Esophagus muscularis mucosa (tissue), 4 donors: ENCODE results near the gene GBX2. TPM values are rescaled to one million over a fixed set of nuclear protein-coding genes. Genes with fewer than 3 reads are reported as not detected.

ENCODE experiments used
- DNase-seq: peaks from one replicate; pipeline ENCODE4 v3.0.0-alpha.2; 2017; ENCODE audit errors: extremely low spot score
- H3K27ac ChIP-seq, 4 donors: fragments of 200-600 bp; sonication (generic); replicated peaks in 1 of 4; 1 replicate in 3 of 4; 2 replicates in 1 of 4; pipeline ENCODE4 v1.5.1; 2016 to 2019; ENCODE audit warnings: mild to moderate bottlenecking in 1 of 4
- H3K27me3 ChIP-seq, 4 donors: fragments of 200-600 bp; sonication (generic); one replicate each; pipeline versions ENCODE4 v1.5.1 to v1.6.0; 2016 to 2019
- H3K36me3 ChIP-seq, 4 donors: fragments of 200-600 bp; sonication (generic); one replicate each; pipeline ENCODE4 v1.5.1; 2016 to 2019
- H3K4me1 ChIP-seq, 4 donors: fragments of 200-600 bp; sonication (generic); one replicate each; pipeline ENCODE4 v1.5.1; 2016 to 2019
- H3K4me3 ChIP-seq, 4 donors: fragments of 200-600 bp; sonication (generic); 1 replicate in 2 of 4; 2 replicates in 2 of 4; pipeline ENCODE4 v1.5.1; 2016 to 2019; ENCODE audit warnings: mild to moderate bottlenecking in 4 of 4, moderate library complexity in 1 of 4
- H3K9me3 ChIP-seq, 4 donors: fragments of 200-600 bp; sonication (generic); 1 replicate in 3 of 4; 2 replicates in 1 of 4; pipeline ENCODE4 v1.5.1; 2016 to 2019
- EP300 ChIP-seq: sonication (generic); formaldehyde crosslinking; IDR thresholded peaks from one replicate; pipeline ENCODE4 v1.6.1; 2017; ENCODE audit warnings: antibody characterized with exemption
- POLR2A ChIP-seq: fragments of 450-650 bp; IDR thresholded peaks from one replicate; pipeline ENCODE4 v1.6.1; 2017; ENCODE audit warnings: antibody characterized with exemption, moderate library complexity, mild to moderate bottlenecking, low read depth
- POLR2AphosphoS5 ChIP-seq, 2 donors: sonication (generic); formaldehyde crosslinking; IDR thresholded peaks; one replicate each; pipeline ENCODE4 v1.6.1; 2017; ENCODE audit warnings: antibody characterized with exemption in 2 of 2
- WGBS: methylation state at CpG from one replicate; pipeline ENCODE4 v1.1.5; 2018; 5-methylcytosine and 5-hydroxymethylcytosine counted together
- intact Hi-C: fragments of 100-400 bp; cut with DNase I; formaldehyde crosslinking; loops from one replicate; pipeline ENCODE4 v1.15.1; 2023
- total RNA-seq, 4 donors: library from RNA; depleted of rRNA; stranded (reverse); fragments of >200 nt; gene quantifications; one replicate each; pipeline versions ENCODE4 v1.1.0 to v1.2.1, GENCODE V29; 2016
- TF ChIP-seq, protein P1 (sequence below), 3 experiments: fragments of 200-600 bp in 2 of 3; fragments of 450-650 bp in 1 of 3; sonication (generic) in 2 of 3; IDR thresholded peaks; one replicate each; pipeline ENCODE4 v1.5.1; 2017 to 2019; ENCODE audit warnings: antibody characterized with exemption in 3 of 3, mild to moderate bottlenecking in 2 of 3, moderate library complexity in 1 of 3

The GBX2 gene
- total RNA-seq, 4 donors from 2014 or later = not detected

DNA sequence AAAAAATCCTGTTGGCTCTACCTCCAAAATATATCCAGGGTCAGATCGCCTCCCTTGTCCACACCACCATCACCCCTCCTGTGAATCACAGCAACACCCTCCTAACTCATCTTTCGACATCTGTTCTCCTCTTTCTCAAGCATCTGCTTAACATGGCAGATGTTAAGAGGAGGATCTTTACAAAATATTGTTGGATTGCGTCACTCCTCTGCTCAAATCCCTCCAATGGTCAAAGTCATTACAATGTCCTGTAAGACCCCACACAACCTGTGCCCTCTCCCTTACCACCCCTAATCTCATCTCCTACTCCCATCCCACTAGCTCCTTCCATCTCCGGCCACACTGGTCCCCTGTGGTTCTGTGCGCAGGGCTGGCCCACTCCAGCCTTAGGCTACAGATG, 36.8 kb upstream of the GBX2 start:
- Histone ChIP-seq H3K36me3 (no peaks in the 10 kb centered on the region), H3K4me1 (no peaks in the 10 kb centered on the region), H3K27me3 (peaks cover 0 to 36% (median 0%) of the 10 kb centered on the region in 4 donors), H3K27ac (no peak overlapping the region), H3K4me3 (no peak overlapping the region), H3K9me3 (peaks cover 0 to 21% (median 17%) of the 10 kb centered on the region in 4 donors)
- DNase-seq = no peak
- WGBS = 84% methylated on average over 5 of the region's 5 CpGs
- no peak for TF ChIP-seq POLR2A
- intact Hi-C loops = no loop called here

DNA sequence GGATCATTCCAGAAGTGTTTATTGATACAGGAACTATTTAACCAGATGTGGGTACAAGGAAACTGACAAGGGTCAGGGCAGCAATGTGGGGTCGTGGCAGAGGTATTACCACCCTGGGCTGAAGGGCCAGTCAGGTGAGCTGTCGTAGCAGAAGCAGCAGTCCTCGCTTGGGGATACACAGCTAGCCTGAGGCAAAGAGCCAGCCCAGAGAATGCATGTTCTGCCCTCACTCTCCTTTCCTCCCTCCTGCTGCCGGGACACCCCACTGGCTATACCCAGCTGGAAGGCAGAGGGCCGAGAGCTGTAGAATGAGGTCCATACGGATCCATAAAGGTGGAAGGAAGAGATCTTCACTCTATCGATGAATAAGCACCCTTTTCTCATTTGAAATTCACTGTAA, 32.2 kb upstream of the GBX2 start:
- no peaks in the 10 kb centered on the region for H3K36me3 ChIP-seq
- peaks cover 0 to 19% (median 0%) of the 10 kb centered on the region in 4 donors for H3K27me3 ChIP-seq
- WGBS = 55% methylated on average over 7 of the region's 7 CpGs
- H3K4me3 ChIP-seq = no peak overlapping the region
- TF ChIP-seq EP300 (no peak), POLR2A (no peak), POLR2AphosphoS5 (IDR thresholded peaks at IDR 0.05) (no peak)
- TF ChIP-seq, protein P1, sequence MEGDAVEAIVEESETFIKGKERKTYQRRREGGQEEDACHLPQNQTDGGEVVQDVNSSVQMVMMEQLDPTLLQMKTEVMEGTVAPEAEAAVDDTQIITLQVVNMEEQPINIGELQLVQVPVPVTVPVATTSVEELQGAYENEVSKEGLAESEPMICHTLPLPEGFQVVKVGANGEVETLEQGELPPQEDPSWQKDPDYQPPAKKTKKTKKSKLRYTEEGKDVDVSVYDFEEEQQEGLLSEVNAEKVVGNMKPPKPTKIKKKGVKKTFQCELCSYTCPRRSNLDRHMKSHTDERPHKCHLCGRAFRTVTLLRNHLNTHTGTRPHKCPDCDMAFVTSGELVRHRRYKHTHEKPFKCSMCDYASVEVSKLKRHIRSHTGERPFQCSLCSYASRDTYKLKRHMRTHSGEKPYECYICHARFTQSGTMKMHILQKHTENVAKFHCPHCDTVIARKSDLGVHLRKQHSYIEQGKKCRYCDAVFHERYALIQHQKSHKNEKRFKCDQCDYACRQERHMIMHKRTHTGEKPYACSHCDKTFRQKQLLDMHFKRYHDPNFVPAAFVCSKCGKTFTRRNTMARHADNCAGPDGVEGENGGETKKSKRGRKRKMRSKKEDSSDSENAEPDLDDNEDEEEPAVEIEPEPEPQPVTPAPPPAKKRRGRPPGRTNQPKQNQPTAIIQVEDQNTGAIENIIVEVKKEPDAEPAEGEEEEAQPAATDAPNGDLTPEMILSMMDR (IDR thresholded peaks at IDR 0.05) = no peak
- DNase-seq = no peak
- intact Hi-C loops = no loop called here
- H3K9me3 ChIP-seq = peaks cover 0 to 7% (median 6%) of the 10 kb centered on the region in 4 donors
- H3K27ac ChIP-seq = no peak overlapping the region
- no peaks in the 10 kb centered on the region for H3K4me1 ChIP-seq

DNA sequence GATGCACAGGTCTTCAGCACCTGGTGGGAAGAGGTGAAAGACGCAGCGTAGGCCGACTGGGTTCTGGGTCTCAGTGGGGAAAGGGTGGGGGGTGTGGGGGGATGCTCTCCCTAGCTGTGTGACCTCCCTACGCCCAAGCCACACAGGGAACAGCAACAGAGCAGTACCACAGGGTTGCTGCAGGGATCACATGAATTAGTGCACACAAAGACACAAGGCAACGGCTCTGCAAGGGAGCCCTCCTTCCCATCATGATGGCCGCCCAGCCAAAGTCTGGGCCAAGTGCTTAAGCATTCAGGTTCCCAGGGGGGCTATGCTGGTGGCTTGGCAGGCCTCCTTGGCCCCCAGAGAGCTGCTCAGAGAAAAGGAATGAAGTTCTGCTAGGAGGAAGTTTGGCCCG, 28.2 kb upstream of the GBX2 start:
- H3K27me3 ChIP-seq = no peaks in the 10 kb centered on the region
- H3K27ac ChIP-seq = no peak overlapping the region
- no peak for DNase-seq
- TF ChIP-seq, protein P1 (IDR thresholded peaks at IDR 0.05) = no peak
- no peak for TF ChIP-seq EP300
- TF ChIP-seq POLR2A = no peak
- no peak for TF ChIP-seq POLR2AphosphoS5 (IDR thresholded peaks at IDR 0.05)
- peaks cover 0 to 6% (median 0%) of the 10 kb centered on the region in 4 donors for H3K36me3 ChIP-seq
- H3K4me3 ChIP-seq = no peak overlapping the region
- no peaks in the 10 kb centered on the region for H3K9me3 ChIP-seq
- intact Hi-C loops = no loop called here
- H3K4me1 ChIP-seq = no peaks in the 10 kb centered on the region
- WGBS = 80% methylated on average over 7 of the region's 7 CpGs

DNA sequence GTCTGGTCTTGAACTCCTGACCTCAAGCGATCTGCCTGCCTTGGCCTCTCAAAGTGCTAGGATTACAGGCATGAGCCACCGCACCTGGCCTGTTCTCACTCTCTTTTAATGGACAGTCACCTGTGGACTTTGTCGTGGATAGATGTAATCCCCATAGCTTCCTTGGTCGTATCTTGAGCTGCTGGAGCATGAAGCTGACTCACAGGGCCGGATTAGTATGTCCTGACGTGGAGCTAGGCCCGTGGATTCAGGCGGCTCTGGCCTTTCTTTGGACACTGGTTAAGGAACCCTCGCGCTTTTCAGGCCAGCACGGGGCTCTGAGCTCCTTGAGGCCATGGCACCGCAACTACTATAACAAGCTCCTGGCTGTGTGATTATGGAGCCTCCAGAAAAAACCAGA, 27.5 kb upstream of the GBX2 start:
- no peak for DNase-seq
- intact Hi-C loops = no loop called here

DNA sequence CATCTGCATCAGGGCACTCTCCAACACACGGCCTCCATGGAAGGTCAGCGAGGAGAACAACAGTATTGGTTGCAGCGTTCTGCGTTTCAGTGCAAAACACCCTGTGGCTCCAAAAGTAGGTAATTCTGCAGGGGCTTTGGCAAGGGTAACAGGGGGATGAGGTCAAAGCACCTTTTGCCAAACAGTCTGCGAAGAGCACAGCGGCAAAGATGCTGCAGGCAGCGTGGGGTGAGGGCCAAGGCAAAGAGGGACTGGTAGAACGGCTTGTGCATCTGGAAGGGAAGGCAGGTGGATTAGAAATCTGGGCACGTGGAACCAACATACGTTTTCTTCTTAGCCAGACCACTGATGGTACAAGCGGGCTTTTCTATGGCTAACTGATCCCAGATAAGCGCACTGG, 26.6 kb upstream of the GBX2 start:
- TF ChIP-seq, protein P1 (IDR thresholded peaks at IDR 0.05) = no peak
- TF ChIP-seq POLR2A (no peak), POLR2AphosphoS5 (IDR thresholded peaks at IDR 0.05) (no peak), EP300 (no peak)
- H3K9me3 ChIP-seq = no peaks in the 10 kb centered on the region
- H3K4me1 ChIP-seq = no peaks in the 10 kb centered on the region
- no peak overlapping the region for H3K4me3 ChIP-seq
- intact Hi-C loops = no loop called here
- H3K27me3 ChIP-seq = no peaks in the 10 kb centered on the region
- no peak overlapping the region for H3K27ac ChIP-seq
- no peak for DNase-seq
- WGBS = 86% methylated on average over 12 of the region's 12 CpGs
- H3K36me3 ChIP-seq = peaks cover 0 to 6% (median 0%) of the 10 kb centered on the region in 4 donors

More for the DNA sequence above, 27.5 kb upstream of the GBX2 start:
- Histone ChIP-seq H3K4me1 (no peaks in the 10 kb centered on the region), H3K9me3 (no peaks in the 10 kb centered on the region), H3K4me3 (no peak overlapping the region), H3K27me3 (no peaks in the 10 kb centered on the region), H3K27ac (no peak overlapping the region), H3K36me3 (peaks cover 0 to 6% (median 0%) of the 10 kb centered on the region in 4 donors)
- TF ChIP-seq POLR2AphosphoS5 (IDR thresholded peaks at IDR 0.05) (no peak), EP300 (no peak), POLR2A (no peak)
- WGBS = 94% methylated on average over 12 of the region's 12 CpGs

DNA sequence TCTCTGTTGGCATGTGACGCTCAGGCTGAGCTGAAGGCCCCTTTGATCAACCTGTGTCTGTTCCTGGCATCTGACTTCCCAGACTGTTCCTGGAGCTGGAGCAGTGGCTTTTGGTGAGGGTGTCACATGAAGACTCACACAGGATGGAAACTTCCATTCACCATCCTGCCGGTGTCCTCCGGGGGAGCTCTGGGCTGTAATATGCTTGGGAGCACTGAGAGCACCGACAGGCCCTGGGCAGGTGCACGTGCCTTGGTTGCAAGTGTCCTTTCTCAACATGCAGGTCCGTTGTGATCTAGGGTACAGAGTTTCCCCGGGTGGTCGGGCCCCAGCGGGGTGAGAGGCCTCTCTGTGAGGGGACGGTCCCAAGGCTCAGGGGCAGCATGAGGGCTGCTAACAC, 24.8 kb upstream of the GBX2 start:
- peaks cover 0 to 6% (median 0%) of the 10 kb centered on the region in 4 donors for H3K36me3 ChIP-seq
- no peak overlapping the region for H3K4me3 ChIP-seq
- H3K9me3 ChIP-seq = no peaks in the 10 kb centered on the region
- DNase-seq = no peak
- H3K4me1 ChIP-seq = no peaks in the 10 kb centered on the region
- TF ChIP-seq, protein P1 (IDR thresholded peaks at IDR 0.05) = no peak
- TF ChIP-seq EP300 = no peak
- no peak for TF ChIP-seq POLR2AphosphoS5 (IDR thresholded peaks at IDR 0.05)
- TF ChIP-seq POLR2A = no peak
- H3K27ac ChIP-seq = no peak overlapping the region
- intact Hi-C loops = no loop called here
- WGBS = 84% methylated on average over 10 of the region's 10 CpGs
- peaks cover 0 to 5% (median 0%) of the 10 kb centered on the region in 4 donors for H3K27me3 ChIP-seq
